BLaER1 treated with 17β-estradiol and CSF1 and Interleukin-3, amounts not matched to agents 10 nM and 100 nM (cell line): ENCODE measurements around the gene DNER.
"Not testable (repeated sequence)": the region's sequence is repeated elsewhere in the genome, so short reads cannot be mapped to it uniquely, and the experiment has no call there.

Source experiments
- H3K27ac ChIP-seq, 11 experiments: shearing (Covaris generic); formaldehyde crosslinking; 2 replicates each; pipeline ENCODE4 v1.8.1; 2022
- H3K27me3 ChIP-seq, 11 experiments: shearing (Covaris generic); formaldehyde crosslinking; 2 replicates each; pipeline ENCODE4 v1.8.1; 2022
- H3K36me3 ChIP-seq, 11 experiments: shearing (Covaris generic); formaldehyde crosslinking; 2 replicates each; pipeline ENCODE4 v1.8.1; 2022
- H3K4me1 ChIP-seq, 10 experiments: shearing (Covaris generic); formaldehyde crosslinking; 2 replicates each; pipeline ENCODE4 v1.8.1; 2022
- H3K4me2 ChIP-seq, 11 experiments: shearing (Covaris generic); formaldehyde crosslinking; 2 replicates each; pipeline ENCODE4 v1.8.1; 2022
- H3K4me3 ChIP-seq, 10 experiments: shearing (Covaris generic); formaldehyde crosslinking; 2 replicates each; pipeline ENCODE4 v1.8.1; 2022
- H3K9ac ChIP-seq, 11 experiments: shearing (Covaris generic); formaldehyde crosslinking; 2 replicates each; pipeline ENCODE4 v1.8.1; 2022
- H3K9me3 ChIP-seq, 11 experiments: shearing (Covaris generic); formaldehyde crosslinking; replicated peaks in 1 of 11; 2 replicates each; pipeline ENCODE4 v1.8.1; 2022
- H4K20me1 ChIP-seq, 11 experiments: shearing (Covaris generic); formaldehyde crosslinking; 2 replicates each; pipeline ENCODE4 v1.8.1; 2022
- Cebpa-rat ChIP-seq, 11 experiments: shearing (Covaris generic); IDR thresholded peaks; 2 replicates each; pipeline ENCODE4 v1.8.1; 2022

The DNER gene

GRCh38 chr2:229622495-229623355, 91.6 kb downstream of the DNER start:
- H3K27ac ChIP-seq = no peak overlapping the region
- H3K36me3 ChIP-seq = no peaks in the 10 kb centered on the region
- TF ChIP-seq Cebpa-rat (IDR thresholded peaks at IDR 0.05) = peak; percentile 69 to 98 (median 86)
- H3K4me3 ChIP-seq = no peak overlapping the region
- no peak overlapping the region for H3K9ac ChIP-seq
- H3K4me1 ChIP-seq = 0 out of 20 replicates have a peak, but pooled peaks cover 0 to under 1% (median 0%) of the 10 kb centered on the region in 10 experiments
- no peak overlapping the region for H3K4me2 ChIP-seq
- no peaks in the 10 kb centered on the region for H4K20me1 ChIP-seq
- peaks cover 0 to 2% (median 0%) of the 10 kb centered on the region in 11 experiments; a peak in 1 of 22 replicates for H3K9me3 ChIP-seq
- H3K27me3 ChIP-seq = no peaks in the 10 kb centered on the region

- H3K27ac ChIP-seq = no peak overlapping the region
- H3K36me3 ChIP-seq = no peaks in the 10 kb centered on the region
- no peak for TF ChIP-seq Cebpa-rat (IDR thresholded peaks at IDR 0.05)
- no peaks in the 10 kb centered on the region for H3K9me3 ChIP-seq
- H3K4me1 ChIP-seq = no peaks in the 10 kb centered on the region
- H4K20me1 ChIP-seq = no peaks in the 10 kb centered on the region
- H3K9ac ChIP-seq = no peak overlapping the region
- no peak overlapping the region for H3K4me3 ChIP-seq
- H3K27me3 ChIP-seq = no peaks in the 10 kb centered on the region
- H3K4me2 ChIP-seq = no peak overlapping the region
Measured at GRCh38 chr2:229620759-229621158, 93.6 kb downstream of the DNER start.

- H3K27me3 ChIP-seq = no peaks in the 10 kb centered on the region
- H3K4me2 ChIP-seq = no peak overlapping the region
- H3K36me3 ChIP-seq = no peaks in the 10 kb centered on the region
- H3K4me1 ChIP-seq = no peaks in the 10 kb centered on the region
- TF ChIP-seq Cebpa-rat (IDR thresholded peaks at IDR 0.05) = no peak
- H3K9me3 ChIP-seq = no peaks in the 10 kb centered on the region
- no peak overlapping the region for H3K9ac ChIP-seq
- no peak overlapping the region for H3K27ac ChIP-seq
- H4K20me1 ChIP-seq = no peaks in the 10 kb centered on the region
- H3K4me3 ChIP-seq = no peak overlapping the region
Measured at GRCh38 chr2:229620289-229620688, 94.1 kb downstream of the DNER start.

- Histone ChIP-seq H3K9me3 (no peaks in the 10 kb centered on the region), H3K4me3 (no peak overlapping the region), H3K36me3 (no peaks in the 10 kb centered on the region), H3K4me1 (no peaks in the 10 kb centered on the region), H3K9ac (no peak overlapping the region), H3K27me3 (no peaks in the 10 kb centered on the region), H4K20me1 (no peaks in the 10 kb centered on the region), H3K27ac (no peak overlapping the region), H3K4me2 (no peak overlapping the region)
- no peak for TF ChIP-seq Cebpa-rat (IDR thresholded peaks at IDR 0.05)
Measured at GRCh38 chr2:229616433-229616832, 97.9 kb downstream of the DNER start.

GRCh38 chr2:229614021-229614420, 100.3 kb downstream of the DNER start:
- H3K27me3 ChIP-seq, H4K20me1 ChIP-seq, H3K4me3 ChIP-seq, H3K4me1 ChIP-seq, H3K4me2 ChIP-seq, H3K9ac ChIP-seq, H3K36me3 ChIP-seq, H3K27ac ChIP-seq, H3K9me3 ChIP-seq: not testable (repeated sequence)

GRCh38 chr2:229612384-229612971, 101.9 kb downstream of the DNER start:
- H3K27ac ChIP-seq = no peak overlapping the region
- no peaks in the 10 kb centered on the region for H4K20me1 ChIP-seq
- H3K27me3 ChIP-seq = no peaks in the 10 kb centered on the region
- no peaks in the 10 kb centered on the region for H3K36me3 ChIP-seq
- H3K4me3 ChIP-seq = no peak overlapping the region
- no peaks in the 10 kb centered on the region for H3K9me3 ChIP-seq
- TF ChIP-seq Cebpa-rat (IDR thresholded peaks at IDR 0.05) = no peak
- H3K9ac ChIP-seq = no peak overlapping the region
- no peak overlapping the region for H3K4me2 ChIP-seq
- no peaks in the 10 kb centered on the region for H3K4me1 ChIP-seq

GRCh38 chr2:229611360-229611759, 103.0 kb downstream of the DNER start:
- no peaks in the 10 kb centered on the region for H4K20me1 ChIP-seq
- no peak overlapping the region for H3K9ac ChIP-seq
- H3K36me3 ChIP-seq = no peaks in the 10 kb centered on the region
- no peaks in the 10 kb centered on the region for H3K4me1 ChIP-seq
- no peaks in the 10 kb centered on the region for H3K9me3 ChIP-seq
- TF ChIP-seq Cebpa-rat (IDR thresholded peaks at IDR 0.05) = no peak
- H3K4me3 ChIP-seq = no peak overlapping the region
- no peaks in the 10 kb centered on the region for H3K27me3 ChIP-seq
- H3K4me2 ChIP-seq = no peak overlapping the region
- no peak overlapping the region for H3K27ac ChIP-seq

- H3K4me2 ChIP-seq = no peak overlapping the region
- no peaks in the 10 kb centered on the region for H3K27me3 ChIP-seq
- TF ChIP-seq Cebpa-rat (IDR thresholded peaks at IDR 0.05) = no peak
- H3K36me3 ChIP-seq = no peaks in the 10 kb centered on the region
- H3K27ac ChIP-seq = no peak overlapping the region
- no peak overlapping the region for H3K4me3 ChIP-seq
- H3K9ac ChIP-seq = no peak overlapping the region
- no peaks in the 10 kb centered on the region for H3K4me1 ChIP-seq
- no peaks in the 10 kb centered on the region for H4K20me1 ChIP-seq
- no peaks in the 10 kb centered on the region for H3K9me3 ChIP-seq
Measured at GRCh38 chr2:229610872-229611271, 103.5 kb downstream of the DNER start.

GRCh38 chr2:229610333-229610732, 104.0 kb downstream of the DNER start:
- H4K20me1 ChIP-seq = no peaks in the 10 kb centered on the region
- no peaks in the 10 kb centered on the region for H3K27me3 ChIP-seq
- no peak overlapping the region for H3K4me2 ChIP-seq
- no peaks in the 10 kb centered on the region for H3K4me1 ChIP-seq
- H3K4me3 ChIP-seq = no peak overlapping the region
- H3K9ac ChIP-seq = no peak overlapping the region
- TF ChIP-seq Cebpa-rat (IDR thresholded peaks at IDR 0.05) = no peak
- no peak overlapping the region for H3K27ac ChIP-seq
- no peaks in the 10 kb centered on the region for H3K9me3 ChIP-seq
- no peaks in the 10 kb centered on the region for H3K36me3 ChIP-seq

GRCh38 chr2:229601936-229602335, 112.4 kb downstream of the DNER start:
- H3K9me3 ChIP-seq = no peaks in the 10 kb centered on the region
- no peak overlapping the region for H3K4me3 ChIP-seq
- H4K20me1 ChIP-seq = no peaks in the 10 kb centered on the region
- H3K27ac ChIP-seq = no peak overlapping the region
- peak overlapping the region in 10 of 11 experiments; percentile 14 to 49 (median 37); a peak in 14 of 22 replicates for H3K4me2 ChIP-seq
- no peaks in the 10 kb centered on the region for H3K27me3 ChIP-seq
- TF ChIP-seq Cebpa-rat (IDR thresholded peaks at IDR 0.05) = no peak
- H3K4me1 ChIP-seq = peaks cover 0 to 16% (median 10%) of the 10 kb centered on the region in 10 experiments; a peak in 18 of 20 replicates
- no peak overlapping the region for H3K9ac ChIP-seq
- no peaks in the 10 kb centered on the region for H3K36me3 ChIP-seq
